ENCODE data around the gene PTPRN2. TPM values are rescaled to one million over a fixed set of nuclear protein-coding genes. Genes with fewer than 3 reads are reported as not detected.
"Not testable (repeated sequence)": the region's sequence is repeated elsewhere in the genome, so short reads cannot be mapped to it uniquely, and the experiment has no call there.

The PTPRN2 gene
- total RNA-seq, 1 experiment from 2014 or later = 0.16 TPM

DNA sequence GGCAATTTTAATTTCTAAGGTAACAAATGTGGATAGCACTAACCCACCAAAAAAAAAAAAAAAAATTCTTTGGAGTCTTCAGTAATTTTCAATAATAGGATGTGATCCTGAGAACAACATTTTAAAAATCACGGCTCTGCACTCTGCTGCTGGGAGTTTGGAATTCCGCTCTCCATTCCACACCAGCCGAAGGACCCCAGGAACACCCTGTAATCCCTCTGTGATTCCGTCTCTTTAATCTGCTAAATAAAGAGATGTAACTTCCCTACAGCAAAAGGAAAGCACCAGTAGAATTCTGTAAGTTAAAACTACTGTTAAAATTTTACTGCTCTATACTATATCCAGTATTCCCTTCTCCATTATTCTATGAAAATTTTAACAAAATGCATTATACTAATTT is 284.5 kb downstream of the PTPRN2 start:
- DNase-seq (ENCODE audit: low read depth, low spot score) = no peak
- in situ Hi-C loops (cut with HindIII; ENCODE audit: low pct_unique_long_range_greater_than_20kb, low sequenced_read_pairs) = no loop called here

DNA sequence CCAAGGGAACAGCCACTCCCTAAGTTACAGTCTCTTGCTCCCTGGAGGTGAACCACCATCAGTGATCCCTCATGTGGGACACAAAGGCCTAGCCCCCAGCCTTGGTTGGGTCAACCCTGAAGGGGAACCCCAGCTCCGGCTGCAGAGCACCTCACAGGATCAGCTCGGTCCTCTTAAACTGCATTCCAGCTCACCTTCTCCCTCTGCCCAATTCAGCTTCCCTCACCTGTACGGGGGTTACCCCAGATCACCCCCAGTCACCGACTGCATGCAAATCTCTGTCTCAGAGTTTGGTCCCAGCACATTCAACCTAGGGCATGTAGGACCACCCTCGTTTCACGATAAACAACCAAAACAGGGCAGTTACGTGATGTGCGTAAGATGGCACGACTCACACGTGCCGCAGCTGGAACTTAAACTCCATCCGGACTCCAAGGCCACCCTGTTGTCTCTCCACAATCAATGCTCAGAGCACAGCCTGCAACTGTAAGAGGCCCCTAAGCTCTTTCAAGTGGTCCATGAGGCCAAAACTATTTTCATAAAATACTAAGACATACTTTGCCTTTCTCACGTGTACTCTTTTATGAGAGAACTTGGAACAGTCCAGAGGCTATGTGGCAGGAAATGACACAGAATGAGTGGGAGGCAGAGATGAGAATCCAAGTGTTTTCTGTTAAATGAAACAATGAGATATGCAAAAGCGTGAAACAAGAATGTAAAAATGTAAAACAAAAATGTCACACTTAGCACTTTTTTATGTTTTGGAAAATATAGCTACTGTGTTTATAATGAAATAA is 285.2 kb downstream of the PTPRN2 start:
- in situ Hi-C loops (cut with HindIII; ENCODE audit: low pct_unique_long_range_greater_than_20kb, low sequenced_read_pairs) = no loop called here
- no peak for DNase-seq (ENCODE audit: low read depth, low spot score)

DNA sequence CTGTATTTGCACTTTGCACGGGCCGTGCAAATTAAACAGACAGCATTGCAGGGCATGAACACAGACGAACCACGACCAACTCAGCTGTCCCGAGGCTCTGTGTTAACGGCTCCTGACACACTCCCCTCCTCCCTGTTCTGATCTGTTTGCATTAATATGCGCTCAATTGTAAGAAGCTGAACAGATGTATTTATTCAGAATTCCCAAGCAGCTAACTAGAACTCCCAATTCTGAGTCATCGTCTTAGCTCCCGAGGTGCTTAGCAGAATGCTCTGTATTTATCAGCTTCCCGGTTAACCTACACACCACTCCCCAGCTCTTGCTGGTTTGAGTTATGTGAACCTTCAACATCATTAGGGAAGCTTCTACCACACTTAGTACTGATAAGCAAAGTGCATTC is 286.4 kb downstream of the PTPRN2 start:
- no peak for DNase-seq (ENCODE audit: low read depth, low spot score)
- in situ Hi-C loops (cut with HindIII; ENCODE audit: low pct_unique_long_range_greater_than_20kb, low sequenced_read_pairs) = no loop called here

DNA sequence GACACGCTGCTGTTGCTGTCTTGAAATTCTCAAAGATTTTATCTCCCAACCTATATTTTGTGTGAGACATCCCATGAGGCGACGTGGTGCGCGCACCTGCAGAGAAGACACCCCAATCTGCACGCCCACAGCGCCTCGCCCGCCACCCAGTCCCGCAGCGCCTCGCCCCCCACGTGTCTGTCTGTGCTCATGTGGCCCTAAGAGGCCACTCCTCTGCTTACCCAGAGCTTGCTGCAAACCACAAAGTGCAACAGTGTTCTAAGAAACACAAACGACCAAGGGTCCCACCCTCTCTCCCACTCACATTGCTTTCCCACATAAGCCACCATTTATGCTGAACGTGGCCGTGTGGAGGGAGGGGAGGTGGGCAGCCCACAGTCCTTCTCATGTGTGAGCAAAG is 287.2 kb downstream of the PTPRN2 start:
- in situ Hi-C loops (cut with HindIII; ENCODE audit: low pct_unique_long_range_greater_than_20kb, low sequenced_read_pairs) = no loop called here
- DNase-seq (ENCODE audit: low read depth, low spot score) = no peak

DNA sequence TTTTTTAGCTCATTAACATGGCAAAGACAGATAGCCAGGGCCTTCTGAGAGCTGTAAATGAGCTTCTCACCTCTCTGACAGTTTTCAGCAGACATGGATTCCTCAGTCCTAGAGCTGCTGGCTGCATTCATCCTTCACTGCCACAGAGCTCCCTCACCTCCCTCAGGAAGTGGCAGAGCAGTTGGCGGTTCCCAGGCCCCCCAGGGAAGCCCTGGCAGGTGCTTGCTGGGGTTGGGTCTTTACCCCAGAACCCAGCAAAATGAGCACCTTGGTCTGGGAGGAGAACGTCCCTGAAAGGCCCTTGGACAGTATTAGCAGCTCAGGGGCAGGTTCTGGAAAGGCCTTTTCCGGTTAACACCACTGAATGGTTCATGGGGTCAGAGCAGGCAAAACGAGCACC is 288.0 kb downstream of the PTPRN2 start:
- no peak for DNase-seq (ENCODE audit: low read depth, low spot score)
- in situ Hi-C loops (cut with HindIII; ENCODE audit: low pct_unique_long_range_greater_than_20kb, low sequenced_read_pairs) = no loop called here

DNA sequence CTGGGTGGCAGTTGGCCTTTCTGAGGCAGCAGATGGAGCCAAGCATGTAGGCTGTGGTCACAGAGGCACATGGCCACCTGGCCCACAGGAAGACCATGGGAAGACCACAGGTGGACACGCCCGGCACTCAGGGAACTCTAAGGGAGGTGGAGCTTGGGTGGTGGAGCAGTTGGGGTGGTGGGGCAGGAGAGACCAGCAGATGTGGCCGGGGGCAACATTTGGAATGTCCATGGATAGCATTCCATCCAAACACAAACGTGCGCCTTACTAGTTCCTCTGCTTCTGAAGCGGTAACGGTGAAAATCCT is 290.9 kb downstream of the PTPRN2 start:
- DNase-seq (ENCODE audit: low read depth, low spot score) = no peak
- in situ Hi-C loops (cut with HindIII; ENCODE audit: low pct_unique_long_range_greater_than_20kb, low sequenced_read_pairs) = no loop called here

DNA sequence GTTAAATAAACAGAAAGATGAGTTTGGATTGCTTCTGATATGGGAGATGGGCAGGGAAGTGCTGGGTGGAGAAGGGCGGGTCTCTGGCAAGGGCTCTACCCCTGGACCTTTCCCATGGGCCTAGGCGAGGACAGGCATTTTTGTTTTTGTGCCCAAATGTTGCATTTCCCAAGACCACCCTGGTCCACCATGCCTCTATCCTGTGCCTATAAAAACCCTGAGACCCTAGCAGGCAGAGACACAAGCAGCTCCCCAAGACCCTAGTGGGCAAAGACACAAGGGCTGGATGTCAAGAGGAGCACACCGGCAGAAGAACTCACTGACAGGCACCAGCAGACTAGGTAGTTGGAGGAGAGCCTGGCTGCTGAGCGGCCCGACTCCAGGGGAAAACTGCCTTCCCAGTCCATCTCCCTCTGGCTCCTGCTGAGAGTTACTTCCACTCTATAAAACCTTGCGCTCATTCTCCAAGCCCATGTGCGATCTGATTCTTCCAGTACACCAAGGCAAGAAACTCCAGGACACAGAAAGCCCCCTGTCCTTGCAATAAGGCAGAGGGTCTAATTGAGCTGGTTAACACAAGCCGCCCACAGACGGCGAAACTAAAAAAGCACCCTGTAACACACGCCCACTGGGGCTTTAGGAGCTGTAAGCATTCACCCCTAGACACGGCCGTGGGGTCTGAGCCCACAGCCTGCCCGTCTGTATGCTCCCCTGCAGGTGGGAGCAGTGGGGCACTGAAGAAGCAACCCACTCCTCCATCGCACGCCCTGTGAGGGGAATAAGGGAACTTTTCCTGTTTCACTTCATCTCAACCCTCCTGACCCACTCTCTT is 291.4 kb downstream of the PTPRN2 start:
- in situ Hi-C loops (cut with HindIII; ENCODE audit: low pct_unique_long_range_greater_than_20kb, low sequenced_read_pairs) = no loop called here
- no peak for DNase-seq (ENCODE audit: low read depth, low spot score)

DNA sequence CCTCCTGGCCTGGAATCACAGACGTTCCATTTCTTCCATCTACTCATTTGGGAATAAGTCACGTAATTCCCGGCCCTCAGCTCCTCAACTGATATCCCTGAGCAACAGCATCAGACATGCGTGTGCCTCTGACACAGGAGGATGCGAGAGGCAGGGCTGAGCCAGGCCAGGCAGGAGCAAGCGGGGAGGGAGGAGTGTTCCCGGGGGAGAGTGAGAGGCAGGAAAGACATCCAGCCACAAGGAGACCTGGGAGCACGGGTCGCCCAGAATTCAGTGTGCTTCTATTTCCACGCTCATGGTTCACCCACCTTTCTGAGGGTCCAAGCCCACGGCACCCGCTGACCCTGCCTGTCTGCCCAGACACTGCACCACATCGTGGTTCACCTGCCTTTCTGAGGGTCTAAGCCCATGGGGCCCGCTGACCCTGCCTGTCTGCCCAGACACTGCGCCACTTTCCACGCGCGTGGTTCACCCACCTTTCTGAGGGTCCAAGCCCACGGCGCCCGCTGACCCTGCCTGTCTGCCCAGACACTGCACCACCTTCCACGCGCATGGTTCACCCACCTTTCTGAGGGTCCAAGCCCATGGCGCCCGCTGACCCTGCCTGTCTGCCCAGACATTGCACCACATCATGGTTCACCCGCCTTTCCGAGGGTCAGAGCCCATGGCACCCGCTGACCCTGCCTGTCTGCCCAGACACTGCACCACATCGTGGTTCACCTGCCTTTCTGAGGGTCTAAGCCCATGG is 293.0 kb downstream of the PTPRN2 start:
- in situ Hi-C loops (cut with HindIII; ENCODE audit: low pct_unique_long_range_greater_than_20kb, low sequenced_read_pairs); DNase-seq (ENCODE audit: low read depth, low spot score): not testable (repeated sequence)

DNA sequence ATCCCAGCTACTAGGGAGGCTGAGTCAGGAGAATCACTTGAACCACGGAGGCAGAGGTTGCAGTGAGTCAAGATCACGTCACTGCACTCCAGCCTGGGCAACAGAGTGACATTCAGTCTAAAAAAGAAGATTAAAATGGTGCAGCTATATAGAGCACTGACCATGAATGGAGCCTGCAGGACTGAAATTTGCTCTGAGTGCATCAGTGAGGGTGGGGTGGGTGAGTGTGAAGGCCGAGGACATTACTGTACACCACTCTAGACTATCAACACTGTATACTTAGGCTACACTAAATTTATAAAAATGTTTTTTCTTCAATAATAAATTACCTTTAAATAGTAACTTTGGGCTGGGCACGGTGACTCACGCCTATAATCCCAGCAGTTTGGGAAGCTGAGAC is 294.7 kb downstream of the PTPRN2 start:
- in situ Hi-C loops (cut with HindIII; ENCODE audit: low pct_unique_long_range_greater_than_20kb, low sequenced_read_pairs) = no loop called here

DNA sequence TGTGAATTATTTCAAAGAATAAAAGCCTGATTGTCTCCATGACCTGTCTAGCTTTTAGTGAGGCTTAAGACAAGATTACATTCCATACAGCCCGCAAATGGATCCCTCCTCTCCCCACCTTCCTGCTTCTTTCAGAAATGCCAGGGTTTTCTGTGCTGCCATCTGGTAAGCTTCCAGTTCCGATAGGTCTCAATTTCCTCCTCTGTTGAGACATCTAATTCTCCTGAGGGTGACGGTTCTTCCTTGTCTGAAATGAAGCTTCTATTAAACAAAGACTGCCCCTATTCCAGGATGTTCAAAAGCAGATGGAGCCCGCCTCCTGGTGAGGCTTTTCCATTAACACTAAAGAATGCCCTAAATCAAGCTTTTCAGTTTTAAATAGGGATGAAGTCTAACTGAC is 295.6 kb downstream of the PTPRN2 start:
- DNase-seq (ENCODE audit: low read depth, low spot score) = no peak
- in situ Hi-C loops (cut with HindIII; ENCODE audit: low pct_unique_long_range_greater_than_20kb, low sequenced_read_pairs) = no loop called here

More for the DNA sequence above, 294.7 kb downstream of the PTPRN2 start:
- no peak for DNase-seq (ENCODE audit: low read depth, low spot score)

DNA sequence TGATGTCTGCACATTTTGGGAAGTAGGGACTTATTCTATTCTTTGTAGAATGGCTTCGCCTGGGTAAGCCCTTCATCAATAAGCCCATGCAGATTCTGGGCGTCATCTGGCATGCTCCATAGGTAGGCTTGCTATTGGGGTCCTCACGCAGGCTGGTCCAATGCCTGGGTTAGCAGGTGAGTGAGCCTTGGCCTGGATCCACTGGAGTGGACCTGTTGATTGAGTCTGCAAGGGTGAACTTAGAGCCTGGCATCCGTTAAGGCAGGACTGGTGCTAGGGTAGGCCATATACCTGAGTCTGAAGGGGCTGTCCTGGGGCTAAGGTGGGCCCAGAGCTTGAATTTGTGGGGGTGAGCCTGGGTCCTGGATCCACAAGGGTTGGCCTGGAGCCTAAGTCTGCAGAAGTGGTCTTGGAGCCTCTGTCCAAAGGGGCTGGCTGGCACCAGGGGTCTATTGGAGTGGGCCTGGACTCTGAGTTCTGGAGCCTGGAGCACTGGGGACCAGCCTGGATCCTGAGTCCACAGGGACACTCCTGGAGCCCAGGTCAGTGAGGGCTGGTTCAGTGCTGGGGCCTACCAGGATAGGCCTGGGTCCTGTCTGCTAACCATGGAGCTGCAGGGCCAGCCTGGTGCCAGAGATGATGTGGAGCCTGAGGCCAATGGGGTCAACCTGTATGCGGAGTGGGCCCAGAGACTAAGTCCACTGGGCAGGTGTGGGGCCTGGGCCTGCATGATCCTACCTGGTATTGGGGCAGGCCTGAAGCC is 297.7 kb downstream of the PTPRN2 start:
- DNase-seq (ENCODE audit: low read depth, low spot score) = no peak
- in situ Hi-C loops (cut with HindIII; ENCODE audit: low pct_unique_long_range_greater_than_20kb, low sequenced_read_pairs) = no loop called here

DNA sequence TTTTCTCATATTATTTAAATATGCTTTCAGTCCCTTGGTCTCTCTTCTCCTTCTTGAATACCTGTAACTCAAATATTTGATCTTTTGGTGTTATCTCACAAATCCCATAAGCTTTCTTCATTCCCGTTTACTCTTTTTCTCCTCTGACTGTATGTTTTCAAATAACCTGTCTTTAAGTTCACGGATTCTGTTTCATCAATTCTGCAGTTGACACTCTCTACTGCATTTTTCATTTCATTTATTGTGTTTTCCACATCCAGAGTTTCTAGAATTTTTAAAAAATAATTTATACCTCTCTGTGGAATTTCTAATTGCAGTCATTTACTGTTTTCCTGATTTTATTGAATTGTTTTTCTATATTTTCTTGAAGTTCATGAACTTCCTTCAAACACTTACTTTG is 298.4 kb downstream of the PTPRN2 start:
- in situ Hi-C loops (cut with HindIII; ENCODE audit: low pct_unique_long_range_greater_than_20kb, low sequenced_read_pairs) = no loop called here
- no peak for DNase-seq (ENCODE audit: low read depth, low spot score)

DNA sequence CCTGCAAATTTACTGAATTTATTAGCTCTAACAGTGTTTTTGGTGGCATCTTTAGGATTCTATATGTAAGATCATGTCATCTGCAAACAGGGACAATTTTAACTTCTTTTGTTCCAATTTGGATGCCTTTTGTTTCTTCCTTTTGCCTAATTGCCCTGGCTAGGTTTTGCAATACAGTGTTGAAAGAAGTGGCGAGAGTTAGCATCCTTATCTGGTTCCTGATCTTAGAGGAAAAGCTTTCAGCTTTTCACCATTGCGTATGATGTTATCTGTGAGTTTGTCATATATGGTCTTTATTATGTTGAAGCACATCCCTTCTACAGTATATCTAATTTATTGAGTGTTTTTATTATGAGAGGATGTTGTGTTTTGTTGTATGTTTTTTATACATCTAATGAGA is 301.4 kb downstream of the PTPRN2 start:
- in situ Hi-C loops (cut with HindIII; ENCODE audit: low pct_unique_long_range_greater_than_20kb, low sequenced_read_pairs) = no loop called here
- no peak for DNase-seq (ENCODE audit: low read depth, low spot score)

DNA sequence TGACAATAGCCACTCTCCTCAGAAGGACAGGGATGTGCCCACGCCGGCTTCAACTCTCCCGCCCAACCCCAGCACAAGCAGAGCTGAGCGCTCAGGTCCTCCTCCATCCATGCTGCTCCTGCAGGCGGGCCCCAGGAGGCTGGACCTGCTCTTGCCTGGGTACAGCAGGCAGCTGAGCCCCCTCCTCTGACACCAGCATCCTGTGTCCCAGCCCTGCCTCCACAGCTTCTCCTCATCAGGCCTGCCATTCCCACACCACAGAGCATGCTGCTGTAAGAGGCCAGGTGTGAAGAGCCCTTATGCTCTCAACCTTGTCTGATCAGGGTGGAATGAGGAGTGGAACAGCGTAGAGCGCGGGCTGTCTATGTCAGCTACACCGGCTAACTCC is 302.2 kb downstream of the PTPRN2 start:
- no peak for DNase-seq (ENCODE audit: low read depth, low spot score)
- in situ Hi-C loops (cut with HindIII; ENCODE audit: low pct_unique_long_range_greater_than_20kb, low sequenced_read_pairs) = no loop called here

DNA sequence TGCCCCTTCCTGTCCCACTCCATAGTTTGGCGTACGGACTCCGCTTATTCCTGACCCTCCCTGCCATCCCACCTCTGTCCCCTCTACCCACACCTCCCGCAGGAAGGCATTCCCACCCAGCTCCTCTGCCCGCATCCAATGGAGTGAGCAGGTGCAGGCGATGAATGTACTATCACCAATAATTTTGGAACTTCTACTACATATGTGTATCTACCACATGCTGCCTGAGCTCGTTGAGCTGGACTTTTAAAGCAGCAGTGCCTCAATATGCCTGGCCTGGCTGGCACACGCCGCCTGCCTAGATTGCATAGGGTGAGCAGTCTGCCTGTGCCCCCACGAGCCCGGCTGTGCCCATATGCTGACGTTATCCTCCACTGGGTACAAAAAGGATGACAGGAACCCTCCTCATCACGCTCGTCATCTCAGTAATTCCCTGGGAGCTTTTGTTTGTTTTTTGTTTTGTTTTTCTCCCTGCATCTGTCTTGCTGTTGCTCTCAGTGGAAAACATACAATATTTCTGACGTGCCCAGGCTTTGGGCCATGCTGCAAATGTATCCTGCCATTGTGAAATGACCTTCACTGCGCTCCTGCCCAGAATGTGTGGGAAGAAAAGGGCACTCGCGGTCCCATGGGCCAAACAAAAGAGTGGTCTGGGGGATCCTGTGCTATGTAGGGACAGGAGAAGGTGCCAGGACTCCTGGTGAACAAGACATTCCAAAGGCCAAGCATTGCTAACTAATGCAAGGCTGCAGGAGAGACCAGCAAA is 302.8 kb downstream of the PTPRN2 start:
- DNase-seq (ENCODE audit: low read depth, low spot score) = no peak
- in situ Hi-C loops (cut with HindIII; ENCODE audit: low pct_unique_long_range_greater_than_20kb, low sequenced_read_pairs) = no loop called here

DNA sequence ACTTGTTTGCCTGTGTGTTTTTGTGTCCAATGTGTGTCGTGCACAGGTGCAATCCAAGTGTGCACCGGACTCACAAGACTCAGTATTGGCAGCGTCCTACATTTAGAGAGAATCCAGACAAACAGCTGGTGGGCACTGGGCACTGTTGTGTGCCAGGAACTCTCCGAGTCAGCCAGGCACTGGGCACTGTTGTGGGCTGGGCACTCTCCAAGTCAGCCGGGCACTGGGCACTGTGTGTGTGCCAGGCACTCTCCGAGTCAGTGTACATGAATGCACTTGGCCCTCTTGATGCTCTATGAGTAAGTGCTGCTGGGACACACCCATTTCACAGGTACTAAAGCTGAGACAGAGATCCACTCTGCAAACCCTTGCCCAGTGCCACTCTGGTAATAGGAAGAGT is 303.5 kb downstream of the PTPRN2 start:
- DNase-seq (ENCODE audit: low read depth, low spot score) = no peak
- in situ Hi-C loops (cut with HindIII; ENCODE audit: low pct_unique_long_range_greater_than_20kb, low sequenced_read_pairs) = no loop called here

All from SK-MEL-5 (cell line).